Natural killer cell (primary cell): ENCODE data around the gene PRKD2. TPM values are rescaled to one million over a fixed set of nuclear protein-coding genes. Genes with fewer than 3 reads are reported as not detected.
A peak's percentile ranks its signal among the peaks of the same experiment; 100 is the strongest.

Source experiments
- ATAC-seq, 3 donors: fragments of 150-1000 bp in 2 of 3; fragments of 200-7000 bp in 1 of 3; cut with Tn5 transposase; 1 replicate in 1 of 3; 2 replicates in 2 of 3; pipeline ENCODE4 v1.10.0; 2021; ENCODE audit warnings: mild to moderate bottlenecking in 2 of 3, moderate library complexity in 2 of 3
- DNase-seq, 2 donors: peaks; one replicate each; pipeline versions ENCODE4 v3.0.0 to v3.0.0-alpha.2; 2013 to 2021; ENCODE audit warnings: mixed read lengths in 1 of 2
- H3K27ac ChIP-seq: one replicate; pipeline ENCODE4 v1.5.1; 2013; ENCODE audit warnings: mild to moderate bottlenecking, low read length
- H3K27me3 ChIP-seq: one replicate; pipeline ENCODE4 v1.6.1; 2013; ENCODE audit warnings: low read length; ENCODE audit not compliant: control insufficient read depth, insufficient read depth
- H3K36me3 ChIP-seq: one replicate; pipeline ENCODE4 v1.6.1; 2013; ENCODE audit warnings: low read length; ENCODE audit not compliant: control insufficient read depth, insufficient read depth
- H3K4me1 ChIP-seq: one replicate; pipeline ENCODE4 v1.6.1; 2013; ENCODE audit warnings: low read length; ENCODE audit not compliant: control insufficient read depth, insufficient read depth
- H3K4me3 ChIP-seq: one replicate; pipeline ENCODE4 v1.5.1; 2013; ENCODE audit warnings: low read length
- H3K9me3 ChIP-seq: one replicate; pipeline ENCODE4 v1.6.1; 2013; ENCODE audit warnings: low read length; ENCODE audit not compliant: control insufficient read depth, insufficient read depth
- H3K27ac Mint-ChIP-seq, 2 donors: one replicate each; pipeline ENCODE4 v1.8.0; 2022; ENCODE audit warnings: mild to moderate bottlenecking in 2 of 2, mixed read lengths in 2 of 2, moderate library complexity in 1 of 2
- H3K27me3 Mint-ChIP-seq, 2 donors: one replicate each; pipeline ENCODE4 v1.8.0; 2022; ENCODE audit warnings: low read depth in 2 of 2, mixed read lengths in 2 of 2
- H3K36me3 Mint-ChIP-seq: one replicate; pipeline ENCODE4 v1.8.0; 2022; ENCODE audit warnings: mixed read lengths
- H3K4me1 Mint-ChIP-seq, 2 donors: one replicate each; pipeline ENCODE4 v1.8.0; 2022; ENCODE audit warnings: mixed read lengths in 2 of 2
- H3K4me3 Mint-ChIP-seq: one replicate; pipeline ENCODE4 v1.8.0; 2022; ENCODE audit warnings: mild to moderate bottlenecking, moderate library complexity, mixed read lengths
- H3K9me3 Mint-ChIP-seq, 2 donors: one replicate each; pipeline ENCODE4 v1.8.0; 2022; ENCODE audit warnings: mixed read lengths in 2 of 2
- WGBS: methylation state at CpG from one replicate; pipeline ENCODE4 v1.1.7; 2013; ENCODE audit warnings: missing lambda C conversion rate; ENCODE audit not compliant: insufficient coverage; 5-methylcytosine and 5-hydroxymethylcytosine counted together
- intact Hi-C: fragments of 100-400 bp; cut with micrococcal nuclease; formaldehyde crosslinking; loops from one replicate; pipeline ENCODE4 v1.14.2; 2022
- total RNA-seq, 4 donors: library from RNA; stranded (reverse); fragments of 120-200 nt in 1 of 4; gene quantifications; one replicate each; pipeline versions ENCODE4 v1.2.3 to v1.2.4, GENCODE V29; 2013 to 2022
- TF ChIP-seq, protein P1 (sequence below): fragments of 200-600 bp; IDR thresholded peaks from one replicate; pipeline ENCODE4 v1.8.0; 2022; ENCODE audit warnings: antibody characterized with exemption

PRKD2 gene
- total RNA-seq, 3 donors from 2014 or later (not counting 1 experiment from before 2014, with no cell fraction given), result 179 to 216 (median 203) TPM

GRCh38 chr19:46659151-46660007 is 57.5 kb downstream of the PRKD2 start:
- TF ChIP-seq, protein P1, sequence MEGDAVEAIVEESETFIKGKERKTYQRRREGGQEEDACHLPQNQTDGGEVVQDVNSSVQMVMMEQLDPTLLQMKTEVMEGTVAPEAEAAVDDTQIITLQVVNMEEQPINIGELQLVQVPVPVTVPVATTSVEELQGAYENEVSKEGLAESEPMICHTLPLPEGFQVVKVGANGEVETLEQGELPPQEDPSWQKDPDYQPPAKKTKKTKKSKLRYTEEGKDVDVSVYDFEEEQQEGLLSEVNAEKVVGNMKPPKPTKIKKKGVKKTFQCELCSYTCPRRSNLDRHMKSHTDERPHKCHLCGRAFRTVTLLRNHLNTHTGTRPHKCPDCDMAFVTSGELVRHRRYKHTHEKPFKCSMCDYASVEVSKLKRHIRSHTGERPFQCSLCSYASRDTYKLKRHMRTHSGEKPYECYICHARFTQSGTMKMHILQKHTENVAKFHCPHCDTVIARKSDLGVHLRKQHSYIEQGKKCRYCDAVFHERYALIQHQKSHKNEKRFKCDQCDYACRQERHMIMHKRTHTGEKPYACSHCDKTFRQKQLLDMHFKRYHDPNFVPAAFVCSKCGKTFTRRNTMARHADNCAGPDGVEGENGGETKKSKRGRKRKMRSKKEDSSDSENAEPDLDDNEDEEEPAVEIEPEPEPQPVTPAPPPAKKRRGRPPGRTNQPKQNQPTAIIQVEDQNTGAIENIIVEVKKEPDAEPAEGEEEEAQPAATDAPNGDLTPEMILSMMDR, result no peak
- Mint-ChIP-seq H3K4me1 (peaks cover 16 to 32% of the 10 kb centered on the region in 2 donors), H3K36me3 (no peaks in the 10 kb centered on the region), H3K27me3 (peaks cover 17 to 30% of the 10 kb centered on the region in 2 donors), H3K27ac (peak overlapping the region in 1 of 2 donors; percentile 88), H3K4me3 (peak overlapping the region; percentile 70), H3K9me3 (no peaks in the 10 kb centered on the region)
- WGBS, result 4% methylated on average over 21 of the region's 28 CpGs
- intact Hi-C loops, result no loop called here
- Histone ChIP-seq H3K9me3 (no peaks in the 10 kb centered on the region), H3K4me1 (peaks cover 29% of the 10 kb centered on the region), H3K36me3 (no peaks in the 10 kb centered on the region), H3K27me3 (peaks cover 28% of the 10 kb centered on the region), H3K27ac (no peak overlapping the region), H3K4me3 (no peak overlapping the region)
- no peak for ATAC-seq
- DNase-seq, result peak in 1 of 2 donors; percentile 35

DNA sequence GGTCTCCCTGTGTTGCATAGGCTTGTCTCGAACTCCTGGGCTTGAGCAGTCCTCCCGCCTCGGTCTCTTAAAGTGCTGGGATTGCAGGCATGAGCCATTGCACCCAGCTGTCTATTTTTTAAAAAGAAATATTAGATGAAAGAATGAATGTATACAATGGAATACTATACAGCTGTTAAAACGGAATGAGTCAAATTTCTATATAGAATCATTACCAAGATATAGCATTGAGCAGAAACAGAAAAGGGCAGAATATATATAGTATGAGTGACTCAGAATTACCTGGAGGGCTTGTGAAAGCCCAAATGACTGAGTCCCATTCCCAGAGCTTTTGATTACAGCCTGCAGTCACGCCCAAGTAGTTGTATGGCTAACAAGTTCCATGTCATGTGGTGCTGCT is 60.4 kb downstream of the PRKD2 start:
- peaks cover 8 to 23% of the 10 kb centered on the region in 2 donors for H3K4me1 Mint-ChIP-seq
- DNase-seq, result no peak
- TF ChIP-seq, protein P1, result no peak
- H3K9me3 Mint-ChIP-seq, result no peaks in the 10 kb centered on the region
- no peak overlapping the region for H3K4me3 ChIP-seq
- H3K27ac Mint-ChIP-seq, result no peak overlapping the region
- H3K36me3 Mint-ChIP-seq, result no peaks in the 10 kb centered on the region
- H3K27ac ChIP-seq, result no peak overlapping the region
- no peak overlapping the region for H3K4me3 Mint-ChIP-seq
- H3K27me3 Mint-ChIP-seq, result peaks cover 35 to 38% of the 10 kb centered on the region in 2 donors
- H3K9me3 ChIP-seq, result no peaks in the 10 kb centered on the region
- peaks cover 21% of the 10 kb centered on the region for H3K4me1 ChIP-seq
- 92% methylated on average over 4 of the region's 5 CpGs for WGBS
- no peak for ATAC-seq
- peaks cover 28% of the 10 kb centered on the region for H3K27me3 ChIP-seq
- H3K36me3 ChIP-seq, result no peaks in the 10 kb centered on the region
- intact Hi-C loops, result no loop called here

- no peak overlapping the region for H3K27ac Mint-ChIP-seq
- Histone ChIP-seq H3K27me3 (peaks cover 27% of the 10 kb centered on the region), H3K4me1 (peaks cover 6% of the 10 kb centered on the region), H3K9me3 (no peaks in the 10 kb centered on the region), H3K27ac (no peak overlapping the region), H3K36me3 (no peaks in the 10 kb centered on the region), H3K4me3 (no peak overlapping the region)
- DNase-seq (no peak), ATAC-seq (no peak)
- peaks cover 46 to 52% of the 10 kb centered on the region in 2 donors for H3K27me3 Mint-ChIP-seq
- H3K9me3 Mint-ChIP-seq, result no peaks in the 10 kb centered on the region
- no peak overlapping the region for H3K4me3 Mint-ChIP-seq
- intact Hi-C loops, result no loop called here
- H3K4me1 Mint-ChIP-seq, result peaks cover 3 to 10% of the 10 kb centered on the region in 2 donors
- TF ChIP-seq, protein P1, result no peak
- no peaks in the 10 kb centered on the region for H3K36me3 Mint-ChIP-seq
- WGBS, result 73% methylated on average over 15 of the region's 16 CpGs
Measured at GRCh38 chr19:46654621-46655152, 62.2 kb downstream of the PRKD2 start.
